Activated CD4-positive, alpha-beta T cell treated with anti-CD3 and anti-CD28 coated beads for 24 hours (primary cell): ENCODE data around the gene TTC23.
"Not testable (repeated sequence)": the region's sequence is repeated elsewhere in the genome, so short reads cannot be mapped to it uniquely, and the experiment has no call there.

ENCODE experiments used
- DNase-seq, 2 donors: peaks; one replicate each; pipeline ENCODE4 v3.0.0-alpha.2; 2020; ENCODE audit warnings: low read depth in 2 of 2

The TTC23 gene

GRCh38 chr15:99250001-99250400, 620 bp upstream of the TTC23 start:
- DNase-seq = no peak

- no peak for DNase-seq
These were observed 1.2 kb downstream of the TTC23 start for GRCh38 chr15:99248000-99248715.

GRCh38 chr15:99247062-99247461, 2.3 kb downstream of the TTC23 start:
- no peak for DNase-seq

GRCh38 chr15:99244306-99244705, 5.1 kb downstream of the TTC23 start:
- no peak for DNase-seq

GRCh38 chr15:99241752-99242151, 7.6 kb downstream of the TTC23 start:
- no peak for DNase-seq

- no peak for DNase-seq
These were observed 9.7 kb downstream of the TTC23 start for GRCh38 chr15:99239545-99240198.

- DNase-seq = no peak
These were observed 10.5 kb downstream of the TTC23 start for GRCh38 chr15:99238849-99239248.

- not testable (repeated sequence) for DNase-seq
These were observed 15.2 kb downstream of the TTC23 start for GRCh38 chr15:99234160-99234559.

- DNase-seq = no peak
These were observed 16.6 kb downstream of the TTC23 start for GRCh38 chr15:99232740-99233139.

GRCh38 chr15:99230867-99231266, 18.5 kb downstream of the TTC23 start:
- DNase-seq = no peak

GRCh38 chr15:99228120-99228770, 21.1 kb downstream of the TTC23 start:
- no peak for DNase-seq

- DNase-seq = no peak
These were observed 22.6 kb downstream of the TTC23 start for GRCh38 chr15:99226802-99227201.

GRCh38 chr15:99224372-99225214, 24.8 kb downstream of the TTC23 start:
- DNase-seq = no peak

GRCh38 chr15:99213187-99213811, 36.1 kb downstream of the TTC23 start:
- peak; percentile 36 to 57 for DNase-seq

GRCh38 chr15:99212406-99212805, 37.0 kb downstream of the TTC23 start:
- no peak for DNase-seq

- DNase-seq = no peak
These were observed 37.5 kb downstream of the TTC23 start for GRCh38 chr15:99211926-99212325.

- DNase-seq = no peak
These were observed 39.0 kb downstream of the TTC23 start for GRCh38 chr15:99210334-99210733.

GRCh38 chr15:99209326-99209725, 40.1 kb downstream of the TTC23 start:
- no peak for DNase-seq

GRCh38 chr15:99207672-99208071, 41.7 kb downstream of the TTC23 start:
- DNase-seq = no peak

- no peak for DNase-seq
These were observed 47.2 kb downstream of the TTC23 start for GRCh38 chr15:99202176-99202552.

- no peak for DNase-seq
These were observed 47.8 kb downstream of the TTC23 start for GRCh38 chr15:99201408-99202175.
